Neural progenitor cell (in vitro differentiated cells): Measurements from ENCODE around the gene PTPRT. TPM values are rescaled to one million over a fixed set of nuclear protein-coding genes. Genes with fewer than 3 reads are reported as not detected.

ENCODE experiments used
- DNase-seq: peaks from one replicate; pipeline ENCODE4 v3.0.0-alpha.2; 2016; ENCODE audit warnings: low spot score
- H2AFZ ChIP-seq: fragments of 200-600 bp; sonication (generic); replicated peaks from 2 replicates; pipeline ENCODE4 v1.6.1; 2016; ENCODE audit warnings: antibody characterized with exemption
- H3F3A ChIP-seq: fragments of 200-600 bp; sonication (generic); 2 replicates; pipeline ENCODE4 v1.6.1; 2016; ENCODE audit warnings: antibody characterized with exemption, low read depth
- H3K27ac ChIP-seq: fragments of 200-600 bp; sonication (generic); 2 replicates; pipeline ENCODE4 v1.5.1; 2016; ENCODE audit warnings: mild to moderate bottlenecking
- H3K27me3 ChIP-seq: fragments of 200-600 bp; sonication (generic); 2 replicates; pipeline ENCODE4 v1.6.1; 2016; ENCODE audit warnings: mild to moderate bottlenecking, moderate library complexity
- H3K36me3 ChIP-seq: fragments of 200-600 bp; sonication (generic); 2 replicates; pipeline ENCODE4 v1.5.1; 2016
- H3K4me1 ChIP-seq: fragments of 200-600 bp; sonication (generic); 2 replicates; pipeline ENCODE4 v1.6.1; 2016; ENCODE audit warnings: mixed run types
- H3K4me2 ChIP-seq: fragments of 200-600 bp; sonication (generic); 2 replicates; pipeline ENCODE4 v1.6.1; 2016
- H3K4me3 ChIP-seq: fragments of 200-600 bp; sonication (generic); 2 replicates; pipeline ENCODE4 v1.5.1; 2016
- H3K79me2 ChIP-seq: fragments of 200-600 bp; sonication (generic); 2 replicates; pipeline ENCODE4 v1.6.1; 2016; ENCODE audit warnings: low read depth
- H3K9ac ChIP-seq: fragments of 200-600 bp; sonication (generic); 2 replicates; pipeline ENCODE4 v1.6.1; 2016
- H3K9me3 ChIP-seq: fragments of 200-600 bp; sonication (generic); 2 replicates; pipeline ENCODE4 v1.5.1; 2016; ENCODE audit warnings: low read depth
- H4K20me1 ChIP-seq: fragments of 200-600 bp; sonication (generic); 2 replicates; pipeline ENCODE4 v1.6.1; 2016; ENCODE audit warnings: low read depth
- H3K27ac Mint-ChIP-seq: 3 replicates; pipeline ENCODE4 v1.8.0; 2021; ENCODE audit warnings: mixed read lengths
- H3K27me3 Mint-ChIP-seq: 2 replicates; pipeline ENCODE4 v1.8.0; 2022; ENCODE audit warnings: low read depth, mild to moderate bottlenecking, inconsistent platforms, moderate library complexity, mixed read lengths; ENCODE audit not compliant: insufficient read depth
- H3K36me3 Mint-ChIP-seq: 3 replicates; pipeline ENCODE4 v1.8.0; 2021; ENCODE audit warnings: mixed read lengths
- H3K4me1 Mint-ChIP-seq: 3 replicates; pipeline ENCODE4 v1.8.0; 2021; ENCODE audit warnings: mixed read lengths
- H3K4me3 Mint-ChIP-seq: 3 replicates; pipeline ENCODE4 v1.8.0; 2021; ENCODE audit warnings: mild to moderate bottlenecking, moderate library complexity, mixed read lengths
- H3K9me3 Mint-ChIP-seq: 3 replicates; pipeline ENCODE4 v1.8.0; 2020; ENCODE audit warnings: mixed read lengths
- CTCF ChIP-seq: fragments of 200-600 bp; sonication (generic); IDR thresholded peaks from 2 replicates; pipeline ENCODE4 v1.5.1; 2017; ENCODE audit warnings: antibody characterized with exemption, mild to moderate bottlenecking
- EZH2 ChIP-seq: fragments of 200-600 bp; sonication (generic); IDR thresholded peaks from 2 replicates; pipeline ENCODE4 v1.6.1; 2017; ENCODE audit warnings: antibody characterized with exemption, mild to moderate bottlenecking, moderate library complexity
- EZH2phosphoT487 ChIP-seq: fragments of 200-600 bp; sonication (generic); IDR thresholded peaks from 2 replicates; pipeline ENCODE4 v1.6.1; 2017; ENCODE audit warnings: antibody characterized with exemption
- total RNA-seq: library from RNA; depleted of rRNA; stranded (reverse); fragments of >200 nt; gene quantifications from 2 replicates; pipeline ENCODE4 v1.2.3, GENCODE V29; 2015; ENCODE audit warnings: low replicate concordance

PTPRT gene
- total RNA-seq, 1 donor from 2014 or later: 1.1 TPM

- no peak overlapping the region for H3K4me3 ChIP-seq
- H4K20me1 ChIP-seq: no peaks in the 10 kb centered on the region
- H3K27me3 ChIP-seq: no peaks in the 10 kb centered on the region
- H3K4me2 ChIP-seq: no peak overlapping the region
- no peaks in the 10 kb centered on the region for H3K4me1 ChIP-seq
- Mint-ChIP-seq H3K27me3 (no peaks in the 10 kb centered on the region), H3K9me3 (peaks cover 2% of the 10 kb centered on the region), H3K4me1 (no peaks in the 10 kb centered on the region), H3K27ac (no peak overlapping the region), H3K36me3 (no peaks in the 10 kb centered on the region), H3K4me3 (no peak overlapping the region)
- no peaks in the 10 kb centered on the region for H3F3A ChIP-seq
- H3K27ac ChIP-seq: no peak overlapping the region
- DNase-seq: no peak
- H3K79me2 ChIP-seq: no peaks in the 10 kb centered on the region
- no peak for TF ChIP-seq EZH2phosphoT487
- TF ChIP-seq EZH2: no peak
- no peak for TF ChIP-seq CTCF
- no peak overlapping the region for H3K9ac ChIP-seq
- H3K36me3 ChIP-seq: no peaks in the 10 kb centered on the region
- no peak overlapping the region for H2AFZ ChIP-seq
- H3K9me3 ChIP-seq: no peaks in the 10 kb centered on the region
Observed at GRCh38 chr20:42516692-42517091, 673.0 kb downstream of the PTPRT start.

GRCh38 chr20:42510686-42511085 lies 679.0 kb downstream of the PTPRT start:
- no peaks in the 10 kb centered on the region for H3K27me3 ChIP-seq
- no peaks in the 10 kb centered on the region for H3K79me2 ChIP-seq
- H3K36me3 ChIP-seq: no peaks in the 10 kb centered on the region
- Mint-ChIP-seq H3K36me3 (no peaks in the 10 kb centered on the region), H3K27ac (no peak overlapping the region), H3K4me1 (peaks cover 2% of the 10 kb centered on the region), H3K27me3 (no peaks in the 10 kb centered on the region), H3K4me3 (no peak overlapping the region), H3K9me3 (no peaks in the 10 kb centered on the region)
- no peak overlapping the region for H3K4me2 ChIP-seq
- no peaks in the 10 kb centered on the region for H3K9me3 ChIP-seq
- H3K4me1 ChIP-seq: no peaks in the 10 kb centered on the region
- no peak overlapping the region for H3K9ac ChIP-seq
- no peaks in the 10 kb centered on the region for H3F3A ChIP-seq
- H3K27ac ChIP-seq: no peak overlapping the region
- H3K4me3 ChIP-seq: no peak overlapping the region
- no peak overlapping the region for H2AFZ ChIP-seq
- H4K20me1 ChIP-seq: no peaks in the 10 kb centered on the region
- no peak for TF ChIP-seq EZH2
- no peak for TF ChIP-seq CTCF
- no peak for TF ChIP-seq EZH2phosphoT487
- DNase-seq: no peak

- TF ChIP-seq CTCF: no peak
- no peak for TF ChIP-seq EZH2
- no peaks in the 10 kb centered on the region for H3K9me3 Mint-ChIP-seq
Observed at GRCh38 chr20:42507874-42508273, 681.8 kb downstream of the PTPRT start.

GRCh38 chr20:42506397-42506796 lies 683.3 kb downstream of the PTPRT start:
- no peaks in the 10 kb centered on the region for H3K9me3 Mint-ChIP-seq
- no peaks in the 10 kb centered on the region for H3K27me3 ChIP-seq
- TF ChIP-seq EZH2: no peak

More at GRCh38 chr20:42507874-42508273, 681.8 kb downstream of the PTPRT start:
- Mint-ChIP-seq H3K27ac (no peak overlapping the region), H3K4me3 (no peak overlapping the region), H3K27me3 (peaks cover 2% of the 10 kb centered on the region), H3K36me3 (no peaks in the 10 kb centered on the region), H3K4me1 (peaks cover 2% of the 10 kb centered on the region)
- no peaks in the 10 kb centered on the region for H3F3A ChIP-seq
- no peak overlapping the region for H3K9ac ChIP-seq
- H3K9me3 ChIP-seq: no peaks in the 10 kb centered on the region
- H3K36me3 ChIP-seq: no peaks in the 10 kb centered on the region
- H2AFZ ChIP-seq: no peak overlapping the region
- H3K27me3 ChIP-seq: no peaks in the 10 kb centered on the region
- no peak overlapping the region for H3K4me2 ChIP-seq
- DNase-seq: no peak
- no peak overlapping the region for H3K27ac ChIP-seq
- no peaks in the 10 kb centered on the region for H3K79me2 ChIP-seq
- no peak overlapping the region for H3K4me3 ChIP-seq
- no peaks in the 10 kb centered on the region for H4K20me1 ChIP-seq
- no peaks in the 10 kb centered on the region for H3K4me1 ChIP-seq

More at GRCh38 chr20:42506397-42506796, 683.3 kb downstream of the PTPRT start:
- no peak for DNase-seq
- Histone ChIP-seq H3K4me3 (no peak overlapping the region), H3K79me2 (no peaks in the 10 kb centered on the region), H3K9ac (no peak overlapping the region), H3K4me2 (no peak overlapping the region), H3K9me3 (no peaks in the 10 kb centered on the region), H3K4me1 (no peaks in the 10 kb centered on the region), H3K36me3 (no peaks in the 10 kb centered on the region), H4K20me1 (no peaks in the 10 kb centered on the region), H2AFZ (no peak overlapping the region), H3K27ac (no peak overlapping the region), H3F3A (no peaks in the 10 kb centered on the region)
- H3K36me3 Mint-ChIP-seq: no peaks in the 10 kb centered on the region
- H3K4me3 Mint-ChIP-seq: no peak overlapping the region
- H3K27me3 Mint-ChIP-seq: peaks cover 2% of the 10 kb centered on the region
- no peak overlapping the region for H3K27ac Mint-ChIP-seq
- H3K4me1 Mint-ChIP-seq: peaks cover 2% of the 10 kb centered on the region
